Measurements from ENCODE around the gene XRN1. TPM values are rescaled to one million over a fixed set of nuclear protein-coding genes. Genes with fewer than 3 reads are reported as not detected.

XRN1 gene
- total and polyA plus RNA-seq, 2 donors (not counting 1 experiment from before 2014, with no cell fraction given) = 6.3 to 91.8 TPM

GRCh38 chr3:142267269-142267668 lies 180.6 kb downstream of the XRN1 start:
- WGBS (ENCODE audit: insufficient coverage) = no CpG with 5 or more reads among the region's 2 CpGs
- H3K27ac Mint-ChIP-seq = no peak overlapping the region
- peaks cover 6% of the 10 kb centered on the region for H3K27me3 Mint-ChIP-seq
- no peak overlapping the region for H2AFZ ChIP-seq (ENCODE audit: insufficient read depth, low read depth, low read length, poor library complexity, severe bottlenecking)
- H3K27ac ChIP-seq (ENCODE audit: low read length in 2 of 2) = no peak overlapping the region
- no peaks in the 10 kb centered on the region for H3K9me3 ChIP-seq (ENCODE audit: control extremely low read depth in 1 of 3, control insufficient read depth in 2 of 3, insufficient read depth in 1 of 3, low read length in 2 of 3)
- CTCF ChIA-PET = no interaction called here
- POLR2A ChIA-PET = no interaction called here
- DNase-seq (no peak), ATAC-seq (ENCODE audit: low read depth) (no peak)
- no peak overlapping the region for H3K4me3 ChIP-seq (ENCODE audit: control extremely low read depth in 1 of 5, extremely low read depth in 1 of 5, insufficient read depth in 1 of 5, low read depth in 2 of 5, low read length in 4 of 5)
- no peaks in the 10 kb centered on the region for H3K27me3 ChIP-seq (replicated peaks in 1 of 4; ENCODE audit: control extremely low read depth in 1 of 4, control insufficient read depth in 3 of 4, insufficient read depth in 4 of 4, low read length in 3 of 4)
- H3K9me3 Mint-ChIP-seq (ENCODE audit: insufficient read depth) = no peaks in the 10 kb centered on the region
- peaks cover 5% of the 10 kb centered on the region for H3K4me1 Mint-ChIP-seq
- no peak for TF ChIP-seq EZH2 (IDR thresholded peaks at IDR 0.05; ENCODE audit: borderline replicate concordance, insufficient read depth, low read depth, low read length, poor library complexity, severe bottlenecking)
- TF ChIP-seq CTCF (IDR thresholded peaks at IDR 0.05) = no peak
- no peak overlapping the region for H3K4me3 Mint-ChIP-seq
- no peak overlapping the region for H3K4me2 ChIP-seq (replicated peaks; ENCODE audit: low read depth, low read length, poor library complexity, severe bottlenecking)
- no peak overlapping the region for H3K9ac ChIP-seq (ENCODE audit: low read length)
- intact Hi-C loops (cut with micrococcal nuclease) = no loop called here
- no peaks in the 10 kb centered on the region for H3K79me2 ChIP-seq (ENCODE audit: control insufficient read depth, insufficient read depth, low read length)
- H3K4me1 ChIP-seq (ENCODE audit: control insufficient read depth in 2 of 2, insufficient read depth in 2 of 2, low read length in 2 of 2) = no peaks in the 10 kb centered on the region
- H4K20me1 ChIP-seq (ENCODE audit: control insufficient read depth, insufficient read depth, low read length, poor library complexity, severe bottlenecking) = no peaks in the 10 kb centered on the region
- H3K36me3 ChIP-seq (replicated peaks in 1 of 2; ENCODE audit: control extremely low read depth in 1 of 2, control insufficient read depth in 1 of 2, extremely low read depth in 1 of 2, insufficient read depth in 2 of 2, low read length in 1 of 2) = no peaks in the 10 kb centered on the region

- DNase-seq (no peak), ATAC-seq (ENCODE audit: low read depth) (no peak)
- Histone ChIP-seq H3K79me2 (ENCODE audit: control insufficient read depth, insufficient read depth, low read length) (no peaks in the 10 kb centered on the region), H2AFZ (ENCODE audit: insufficient read depth, low read depth, low read length, poor library complexity, severe bottlenecking) (no peak overlapping the region), H3K4me1 (ENCODE audit: control insufficient read depth in 2 of 2, insufficient read depth in 2 of 2, low read length in 2 of 2) (no peaks in the 10 kb centered on the region), H3K27ac (ENCODE audit: low read length in 2 of 2) (no peak overlapping the region), H3K9me3 (ENCODE audit: control extremely low read depth in 1 of 3, control insufficient read depth in 2 of 3, insufficient read depth in 1 of 3, low read length in 2 of 3) (no peaks in the 10 kb centered on the region), H4K20me1 (ENCODE audit: control insufficient read depth, insufficient read depth, low read length, poor library complexity, severe bottlenecking) (no peaks in the 10 kb centered on the region), H3K4me2 (replicated peaks; ENCODE audit: low read depth, low read length, poor library complexity, severe bottlenecking) (no peak overlapping the region), H3K27me3 (replicated peaks in 1 of 4; ENCODE audit: control extremely low read depth in 1 of 4, control insufficient read depth in 3 of 4, insufficient read depth in 4 of 4, low read length in 3 of 4) (no peaks in the 10 kb centered on the region), H3K9ac (ENCODE audit: low read length) (no peak overlapping the region), H3K4me3 (ENCODE audit: control extremely low read depth in 1 of 5, extremely low read depth in 1 of 5, insufficient read depth in 1 of 5, low read depth in 2 of 5, low read length in 4 of 5) (no peak overlapping the region), H3K36me3 (replicated peaks in 1 of 2; ENCODE audit: control extremely low read depth in 1 of 2, control insufficient read depth in 1 of 2, extremely low read depth in 1 of 2, insufficient read depth in 2 of 2, low read length in 1 of 2) (no peaks in the 10 kb centered on the region)
- TF ChIP-seq CTCF (IDR thresholded peaks at IDR 0.05) (no peak), EZH2 (IDR thresholded peaks at IDR 0.05; ENCODE audit: borderline replicate concordance, insufficient read depth, low read depth, low read length, poor library complexity, severe bottlenecking) (no peak)
- Mint-ChIP-seq H3K9me3 (ENCODE audit: insufficient read depth) (no peaks in the 10 kb centered on the region), H3K27ac (no peak overlapping the region), H3K27me3 (peaks cover 6% of the 10 kb centered on the region), H3K4me1 (peaks cover 5% of the 10 kb centered on the region), H3K4me3 (no peak overlapping the region)
- intact Hi-C loops (cut with micrococcal nuclease) = no loop called here
- WGBS (ENCODE audit: insufficient coverage) = no CpG with 5 or more reads among the region's 2 CpGs
- CTCF ChIA-PET = no interaction called here
- POLR2A ChIA-PET = no interaction called here
Observed at GRCh38 chr3:142263112-142263511, 184.7 kb downstream of the XRN1 start.
